Cardiac septum (tissue), 1 donor: ENCODE measurements around the gene MAP4K3. TPM values are rescaled to one million over a fixed set of nuclear protein-coding genes. Genes with fewer than 3 reads are reported as not detected.
"Not testable (repeated sequence)": the region's sequence is repeated elsewhere in the genome, so short reads cannot be mapped to it uniquely, and the experiment has no call there.

Experiments
- DNase-seq: peaks from one replicate; pipeline ENCODE4 v3.0.0-alpha.2; 2020; ENCODE audit warnings: low spot score
- intact Hi-C: fragments of 100-400 bp; cut with DNase I; formaldehyde crosslinking; loops from one replicate; pipeline ENCODE4 v1.14.0; 2022
- total RNA-seq: library from RNA; stranded (reverse); fragmentation: NEBNext Ultra II Directional; extraction: Animal tissue kit (Norgen Biotek cat#: 25700); gene quantifications from one replicate; pipeline ENCODE4 v1.2.1, GENCODE V29; 2021
- donor health status: DM: no; HTN: no; CAD: no.

Gene MAP4K3
- total RNA-seq, 1 donor from 2014 or later, result 40.0 TPM

GRCh38 chr2:39379643-39380524, 57.2 kb downstream of the MAP4K3 start:
- intact Hi-C loops, result loop anchor here (2.0 to 5.0 kb wide), 3 partner anchors 57 to 317 kb away; partner anchors contain the start of gene MAP4K3
- DNase-seq, result no peak

- intact Hi-C loops, result loop anchor here (2.0 to 5.0 kb wide), 3 partner anchors 58 to 318 kb away; partner anchors contain the start of gene MAP4K3
Observed at GRCh38 chr2:39378968-39379367, 58.1 kb downstream of the MAP4K3 start.

GRCh38 chr2:39377226-39377939, 59.7 kb downstream of the MAP4K3 start:
- DNase-seq, result no peak
- intact Hi-C loops, result loop anchor here (5.0 kb wide), 1 partner anchor 135 kb away; no protein-coding TSS in a partner anchor

More at GRCh38 chr2:39378968-39379367, 58.1 kb downstream of the MAP4K3 start:
- DNase-seq, result no peak

- intact Hi-C loops, result loop anchor here (5.0 kb wide), 1 partner anchor 136 kb away; no protein-coding TSS in a partner anchor
- DNase-seq, result no peak
Observed at GRCh38 chr2:39375917-39376316, 61.2 kb downstream of the MAP4K3 start.

GRCh38 chr2:39373181-39373802, 63.8 kb downstream of the MAP4K3 start:
- intact Hi-C loops, result no loop called here
- no peak for DNase-seq

- no peak for DNase-seq
- intact Hi-C loops, result no loop called here
Observed at GRCh38 chr2:39370101-39370500, 67.0 kb downstream of the MAP4K3 start.

GRCh38 chr2:39368846-39369245, 68.2 kb downstream of the MAP4K3 start:
- DNase-seq, result no peak
- intact Hi-C loops, result no loop called here

GRCh38 chr2:39368376-39368775, 68.7 kb downstream of the MAP4K3 start:
- DNase-seq, result no peak
- intact Hi-C loops, result no loop called here

GRCh38 chr2:39362595-39362994, 74.5 kb downstream of the MAP4K3 start:
- no peak for DNase-seq
- intact Hi-C loops, result no loop called here

- DNase-seq, result no peak
- intact Hi-C loops, result no loop called here
Observed at GRCh38 chr2:39361511-39361910, 75.6 kb downstream of the MAP4K3 start.

- intact Hi-C loops, DNase-seq: not testable (repeated sequence)
Observed at GRCh38 chr2:39360342-39360741, 76.7 kb downstream of the MAP4K3 start.

GRCh38 chr2:39359453-39360038, 77.5 kb downstream of the MAP4K3 start:
- DNase-seq, result no peak
- intact Hi-C loops, result no loop called here

GRCh38 chr2:39356922-39357639, 80.0 kb downstream of the MAP4K3 start:
- intact Hi-C loops, result no loop called here
- no peak for DNase-seq

GRCh38 chr2:39350658-39351057, 86.4 kb downstream of the MAP4K3 start:
- intact Hi-C loops, result no loop called here

GRCh38 chr2:39338502-39338901, 98.6 kb downstream of the MAP4K3 start:
- intact Hi-C loops, result no loop called here
- DNase-seq, result no peak

More at GRCh38 chr2:39350658-39351057, 86.4 kb downstream of the MAP4K3 start:
- no peak for DNase-seq

- DNase-seq, result no peak
- intact Hi-C loops, result no loop called here
Observed at GRCh38 chr2:39335930-39336329, 101.2 kb downstream of the MAP4K3 start.

- intact Hi-C loops, result no loop called here
Observed at GRCh38 chr2:39334978-39335377, 102.1 kb downstream of the MAP4K3 start.

GRCh38 chr2:39334529-39334928, 102.6 kb downstream of the MAP4K3 start:
- intact Hi-C loops, result no loop called here
- no peak for DNase-seq

More at GRCh38 chr2:39334978-39335377, 102.1 kb downstream of the MAP4K3 start:
- no peak for DNase-seq

- intact Hi-C loops, result no loop called here
Observed at GRCh38 chr2:39326644-39327043, 110.4 kb downstream of the MAP4K3 start.

More at GRCh38 chr2:39326644-39327043, 110.4 kb downstream of the MAP4K3 start:
- DNase-seq, result no peak
